Measurements from ENCODE around the gene SCARF2. TPM values are rescaled to one million over a fixed set of nuclear protein-coding genes. Genes with fewer than 3 reads are reported as not detected.

The SCARF2 gene
- total RNA-seq, 2 donors from 2014 or later = 12.8 to 28.6 TPM

DNA sequence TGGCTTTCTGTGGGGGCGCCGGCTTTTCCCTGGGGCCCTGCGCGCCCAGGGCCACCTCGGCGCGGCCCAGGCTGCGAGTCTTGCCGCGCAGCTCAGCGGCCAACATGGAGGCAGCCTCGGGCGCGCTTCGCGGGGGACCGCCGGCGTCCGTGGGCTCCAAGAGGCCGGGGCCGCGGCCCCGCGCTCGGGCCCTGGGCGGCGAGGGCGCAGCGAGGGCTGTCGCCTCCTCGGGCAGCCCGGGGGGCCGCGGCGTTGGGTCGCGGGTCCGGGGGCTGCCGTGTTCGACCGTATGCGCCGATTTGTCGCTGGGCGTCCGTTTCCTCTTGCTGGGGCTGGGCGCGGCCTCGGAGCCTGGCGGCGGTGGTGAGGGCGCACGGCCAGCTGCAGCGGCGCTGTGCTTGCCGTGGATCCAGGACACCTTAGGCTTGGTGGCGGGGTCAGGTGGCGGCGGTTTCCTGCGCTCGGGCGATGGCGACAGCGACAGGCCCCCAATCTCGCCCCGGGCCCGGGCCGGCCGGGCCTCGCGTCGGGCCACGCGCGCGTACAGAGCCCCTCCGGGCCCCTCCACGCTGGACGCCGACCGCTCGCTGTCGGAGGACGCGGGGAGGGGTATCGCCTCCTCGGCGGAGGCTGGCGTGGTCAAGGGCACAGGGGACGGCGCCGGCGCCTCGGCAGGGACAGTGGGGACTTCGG is 11.9 kb downstream of the SCARF2 start:
- intact Hi-C loops (cut with DNase I) = no loop called here
- peaks cover 1% of the 10 kb centered on the region for H3K4me1 ChIP-seq (replicated peaks)
- DNase-seq (ENCODE audit: low spot score) = no peak
- no peak overlapping the region for H3K4me3 ChIP-seq
- H3K27me3 ChIP-seq (replicated peaks; ENCODE audit: insufficient read depth) = no peaks in the 10 kb centered on the region
- no peak overlapping the region for H3K27ac ChIP-seq
- no peaks in the 10 kb centered on the region for H3K9me3 ChIP-seq
- H3K36me3 ChIP-seq = no peaks in the 10 kb centered on the region
- 58% methylated on average over 92 of the region's 96 CpGs for WGBS
- TF ChIP-seq, protein P1, sequence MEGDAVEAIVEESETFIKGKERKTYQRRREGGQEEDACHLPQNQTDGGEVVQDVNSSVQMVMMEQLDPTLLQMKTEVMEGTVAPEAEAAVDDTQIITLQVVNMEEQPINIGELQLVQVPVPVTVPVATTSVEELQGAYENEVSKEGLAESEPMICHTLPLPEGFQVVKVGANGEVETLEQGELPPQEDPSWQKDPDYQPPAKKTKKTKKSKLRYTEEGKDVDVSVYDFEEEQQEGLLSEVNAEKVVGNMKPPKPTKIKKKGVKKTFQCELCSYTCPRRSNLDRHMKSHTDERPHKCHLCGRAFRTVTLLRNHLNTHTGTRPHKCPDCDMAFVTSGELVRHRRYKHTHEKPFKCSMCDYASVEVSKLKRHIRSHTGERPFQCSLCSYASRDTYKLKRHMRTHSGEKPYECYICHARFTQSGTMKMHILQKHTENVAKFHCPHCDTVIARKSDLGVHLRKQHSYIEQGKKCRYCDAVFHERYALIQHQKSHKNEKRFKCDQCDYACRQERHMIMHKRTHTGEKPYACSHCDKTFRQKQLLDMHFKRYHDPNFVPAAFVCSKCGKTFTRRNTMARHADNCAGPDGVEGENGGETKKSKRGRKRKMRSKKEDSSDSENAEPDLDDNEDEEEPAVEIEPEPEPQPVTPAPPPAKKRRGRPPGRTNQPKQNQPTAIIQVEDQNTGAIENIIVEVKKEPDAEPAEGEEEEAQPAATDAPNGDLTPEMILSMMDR (IDR thresholded peaks at IDR 0.05) = no peak
- TF ChIP-seq POLR2A (IDR thresholded peaks at IDR 0.05) (no peak), POLR2AphosphoS5 (IDR thresholded peaks at IDR 0.05) (no peak)

DNA sequence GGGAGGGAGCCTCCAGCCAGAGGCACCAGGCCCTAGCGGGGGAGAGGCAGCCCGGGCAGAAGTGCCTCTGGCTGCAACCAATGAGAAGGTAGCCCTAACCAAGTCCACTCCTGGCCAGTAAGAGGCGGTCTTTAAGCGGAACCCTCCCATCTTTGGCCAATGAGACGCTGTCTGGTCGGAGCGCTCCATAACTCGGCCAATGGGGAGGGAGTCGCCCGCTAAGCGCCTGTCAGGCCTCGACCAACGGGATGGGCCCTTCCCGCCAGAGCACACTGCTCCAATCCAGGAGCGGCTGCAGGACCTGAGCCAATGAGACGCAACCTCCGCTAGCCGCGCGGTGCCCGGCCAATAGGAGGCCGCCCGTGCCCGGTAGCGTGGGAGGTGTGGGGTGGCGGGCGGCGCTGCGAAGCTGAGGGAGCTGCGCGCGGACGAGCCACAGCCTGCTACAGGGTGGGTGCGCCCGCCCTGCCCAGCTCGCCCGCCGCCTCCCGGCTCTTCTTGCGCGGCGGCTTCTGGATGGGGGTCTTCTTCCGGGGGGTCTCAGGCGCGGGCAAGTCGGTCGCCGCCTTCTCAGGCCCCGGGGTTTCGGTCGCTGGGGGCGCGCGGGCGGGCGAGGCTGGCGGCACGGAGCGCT is 12.6 kb downstream of the SCARF2 start:
- TF ChIP-seq, protein P1 (IDR thresholded peaks at IDR 0.05) = no peak
- TF ChIP-seq POLR2A (IDR thresholded peaks at IDR 0.05) (no peak), POLR2AphosphoS5 (IDR thresholded peaks at IDR 0.05) (no peak)
- no peak overlapping the region for H3K27ac ChIP-seq
- DNase-seq (ENCODE audit: low spot score) = no peak
- H3K4me3 ChIP-seq = no peak overlapping the region
- intact Hi-C loops (cut with DNase I) = no loop called here
- WGBS = 83% methylated on average over 50 of the region's 59 CpGs
- no peaks in the 10 kb centered on the region for H3K9me3 ChIP-seq
- H3K27me3 ChIP-seq (replicated peaks; ENCODE audit: insufficient read depth) = no peaks in the 10 kb centered on the region
- no peaks in the 10 kb centered on the region for H3K36me3 ChIP-seq
- H3K4me1 ChIP-seq (replicated peaks) = no peaks in the 10 kb centered on the region

DNA sequence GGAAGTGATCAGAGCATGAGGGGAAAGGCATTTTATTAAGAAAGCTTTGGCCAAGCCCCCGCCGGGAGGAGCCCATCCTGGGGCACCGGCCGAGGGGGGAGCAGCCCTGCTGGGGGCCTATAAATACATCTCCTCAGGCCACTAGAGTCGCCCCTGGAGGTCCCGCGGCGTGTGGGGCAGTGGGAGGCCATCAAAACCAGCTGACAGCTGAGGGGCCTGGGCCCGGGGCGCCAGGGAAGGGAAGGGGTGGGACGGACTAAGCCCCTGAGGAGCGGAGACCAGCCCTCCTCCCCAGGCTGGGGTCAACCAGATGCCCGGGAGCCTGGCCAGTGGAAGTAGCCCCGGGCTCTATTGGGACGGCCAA is 13.1 kb downstream of the SCARF2 start:
- no peaks in the 10 kb centered on the region for H3K4me1 ChIP-seq (replicated peaks)
- H3K4me3 ChIP-seq = no peak overlapping the region
- no peaks in the 10 kb centered on the region for H3K27me3 ChIP-seq (replicated peaks; ENCODE audit: insufficient read depth)
- H3K36me3 ChIP-seq = no peaks in the 10 kb centered on the region
- no peaks in the 10 kb centered on the region for H3K9me3 ChIP-seq
- intact Hi-C loops (cut with DNase I) = no loop called here
- no peak for DNase-seq (ENCODE audit: low spot score)
- no peak overlapping the region for H3K27ac ChIP-seq
- TF ChIP-seq POLR2A (IDR thresholded peaks at IDR 0.05) (no peak), POLR2AphosphoS5 (IDR thresholded peaks at IDR 0.05) (no peak)
- TF ChIP-seq, protein P1 (IDR thresholded peaks at IDR 0.05) = no peak
- WGBS = 82% methylated on average over 15 of the region's 15 CpGs

DNA sequence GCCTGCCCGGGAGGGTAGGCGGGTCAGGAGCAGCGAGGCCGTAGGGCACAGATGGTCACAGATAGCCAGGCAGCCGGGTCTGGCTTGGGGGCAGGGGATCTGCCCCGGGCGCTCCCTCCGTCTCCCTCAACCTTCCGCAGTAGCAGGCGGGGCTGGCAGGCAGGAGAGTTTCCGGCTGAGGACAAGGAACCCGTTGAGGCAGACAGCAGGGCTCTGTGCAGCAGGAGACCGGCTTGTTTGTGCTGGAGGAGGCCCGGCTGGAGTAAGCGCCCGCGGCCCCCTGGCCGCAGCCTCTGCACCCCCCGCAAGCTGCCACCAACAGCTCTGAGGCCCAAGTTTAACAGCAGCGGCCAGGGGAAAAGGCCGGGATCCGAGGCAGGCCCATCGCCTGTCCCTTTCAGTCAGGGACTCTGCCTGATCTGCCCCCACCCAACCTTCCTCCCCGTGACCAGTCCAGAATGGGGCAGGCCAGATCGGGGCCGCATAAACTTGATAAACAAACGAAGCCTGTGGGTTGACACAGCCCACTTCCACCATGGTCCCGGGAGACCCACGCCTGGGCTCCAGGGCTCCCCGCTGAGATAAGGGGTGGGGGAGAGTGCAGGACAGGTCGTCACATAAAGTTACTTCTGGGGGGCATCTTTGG is 13.6 kb downstream of the SCARF2 start:
- intact Hi-C loops (cut with DNase I) = no loop called here
- WGBS = 69% methylated on average over 31 of the region's 31 CpGs
- no peaks in the 10 kb centered on the region for H3K9me3 ChIP-seq
- no peaks in the 10 kb centered on the region for H3K36me3 ChIP-seq
- no peaks in the 10 kb centered on the region for H3K4me1 ChIP-seq (replicated peaks)
- no peak overlapping the region for H3K4me3 ChIP-seq
- TF ChIP-seq POLR2AphosphoS5 (IDR thresholded peaks at IDR 0.05) = no peak
- H3K27ac ChIP-seq = no peak overlapping the region
- no peak for DNase-seq (ENCODE audit: low spot score)
- H3K27me3 ChIP-seq (replicated peaks; ENCODE audit: insufficient read depth) = no peaks in the 10 kb centered on the region

DNA sequence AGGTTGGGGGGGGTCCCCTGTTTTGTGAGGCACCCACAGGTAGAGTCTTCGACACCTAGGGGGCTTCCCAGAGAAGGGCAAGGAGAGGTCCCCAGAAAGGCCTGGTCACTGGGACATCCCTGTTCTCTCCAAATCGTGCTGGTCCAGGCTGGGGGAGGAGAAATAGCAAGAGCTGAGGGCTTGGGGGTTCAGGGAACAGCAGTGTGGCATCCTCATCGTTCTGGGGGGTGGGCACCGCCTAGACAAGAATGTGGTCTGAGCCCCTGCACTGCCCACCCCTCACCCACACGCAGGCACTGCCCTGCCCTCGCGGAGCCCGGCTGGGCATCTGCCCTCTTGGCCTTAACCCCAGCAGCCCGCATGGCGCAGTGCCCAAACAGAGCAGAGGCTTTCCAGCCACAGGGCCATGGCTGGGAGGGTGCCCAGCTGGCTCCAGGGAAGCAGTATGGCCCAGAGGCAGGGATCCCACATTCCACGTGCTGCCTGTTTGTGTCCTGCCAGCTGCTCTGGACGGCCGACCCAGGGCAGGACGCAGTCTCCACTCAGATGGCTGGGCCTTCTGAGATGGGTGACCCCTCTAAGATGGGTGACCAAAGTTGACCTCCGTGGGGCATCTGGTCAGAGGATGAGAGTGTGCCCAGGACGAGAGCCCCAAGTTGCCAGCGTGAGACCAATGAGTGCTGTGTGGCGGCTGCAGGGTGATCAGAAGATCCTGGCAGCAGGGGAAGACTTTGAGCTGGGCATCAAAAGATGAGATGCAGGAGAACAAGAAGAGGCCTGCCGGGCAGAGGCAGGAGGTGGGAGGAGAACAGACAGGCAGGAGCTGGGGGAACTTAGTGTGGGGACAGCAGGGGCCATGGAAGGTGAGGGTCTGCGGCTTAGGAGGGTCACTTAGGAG is 14.4 kb downstream of the SCARF2 start:
- H3K27me3 ChIP-seq (replicated peaks; ENCODE audit: insufficient read depth) = no peaks in the 10 kb centered on the region
- DNase-seq (ENCODE audit: low spot score) = no peak
- no peaks in the 10 kb centered on the region for H3K36me3 ChIP-seq
- intact Hi-C loops (cut with DNase I) = no loop called here
- H3K4me3 ChIP-seq = no peak overlapping the region
- H3K9me3 ChIP-seq = no peaks in the 10 kb centered on the region
- H3K4me1 ChIP-seq (replicated peaks) = no peaks in the 10 kb centered on the region
- 45% methylated on average over 12 of the region's 20 CpGs for WGBS
- TF ChIP-seq, protein P1 (IDR thresholded peaks at IDR 0.05) = no peak
- no peak for TF ChIP-seq POLR2A (IDR thresholded peaks at IDR 0.05)
- TF ChIP-seq POLR2AphosphoS5 (IDR thresholded peaks at IDR 0.05) = no peak
- no peak overlapping the region for H3K27ac ChIP-seq

Measured in prostate gland (tissue), 2 donors.